CD14-positive monocyte (primary cell): Measurements from ENCODE around the gene PDC. TPM values are rescaled to one million over a fixed set of nuclear protein-coding genes. Genes with fewer than 3 reads are reported as not detected.

Experiments used
- DNase-seq, 3 donors: peaks; one replicate each; pipeline ENCODE4 v3.0.0-alpha.2; 2011 to 2022
- H2AFZ ChIP-seq: 2 replicates; pipeline ENCODE4 v1.6.0; 2012; ENCODE audit warnings: mild to moderate bottlenecking, low read depth, low read length, inconsistent platforms; ENCODE audit not compliant: insufficient read depth, poor library complexity, severe bottlenecking
- H3K27ac ChIP-seq, 2 donors: 1 replicate in 1 of 2; 2 replicates in 1 of 2; pipeline ENCODE4 v1.5.1; 2012 to 2013; ENCODE audit warnings: low read length in 2 of 2, control low read depth in 1 of 2, inconsistent platforms in 1 of 2, low read depth in 1 of 2, mild to moderate bottlenecking in 1 of 2
- H3K27me3 ChIP-seq, 2 donors: one replicate each; pipeline versions ENCODE4 v1.6.0 to v1.6.1; 2011 to 2013; ENCODE audit warnings: low read length in 2 of 2; ENCODE audit not compliant: control insufficient read depth in 2 of 2, insufficient read depth in 2 of 2
- H3K36me3 ChIP-seq, 2 donors: replicated peaks in 1 of 2; 1 replicate in 1 of 2; 2 replicates in 1 of 2; pipeline versions ENCODE4 v1.5.1 to v1.6.1; 2012 to 2013; ENCODE audit warnings: low read length in 2 of 2, control low read depth in 1 of 2, inconsistent platforms in 1 of 2, mild to moderate bottlenecking in 1 of 2; ENCODE audit not compliant: insufficient read depth in 2 of 2, control insufficient read depth in 1 of 2
- H3K4me1 ChIP-seq, 2 donors: 1 replicate in 1 of 2; 2 replicates in 1 of 2; pipeline versions ENCODE4 v1.5.1 to v1.6.1; 2012 to 2013; ENCODE audit warnings: low read length in 2 of 2, control low read depth in 1 of 2, inconsistent platforms in 1 of 2, mild to moderate bottlenecking in 1 of 2, moderate library complexity in 1 of 2; ENCODE audit not compliant: insufficient read depth in 2 of 2, control insufficient read depth in 1 of 2
- H3K4me2 ChIP-seq: replicated peaks from 2 replicates; pipeline ENCODE3; 2012; ENCODE audit warnings: low read length, moderate library complexity, mild to moderate bottlenecking; ENCODE audit not compliant: poor library complexity, severe bottlenecking; ENCODE audit errors: extremely low read depth
- H3K4me3 ChIP-seq, 3 experiments: fragments of 200-600 bp in 1 of 3; sonication (generic) in 1 of 3; replicated peaks in 1 of 3; 1 replicate in 2 of 3; 2 replicates in 1 of 3; pipeline ENCODE4 v1.5.1; 2011 to 2013; ENCODE audit warnings: low read length in 3 of 3, mild to moderate bottlenecking in 3 of 3, control low read depth in 2 of 3, low read depth in 2 of 3, inconsistent platforms in 1 of 3, moderate library complexity in 1 of 3
- H3K79me2 ChIP-seq: 2 replicates; pipeline ENCODE4 v1.6.0; 2012; ENCODE audit warnings: mild to moderate bottlenecking, control low read depth, inconsistent platforms, low read length, moderate library complexity; ENCODE audit not compliant: insufficient read depth
- H3K9ac ChIP-seq: 2 replicates; pipeline ENCODE4 v1.6.0; 2017; ENCODE audit warnings: low read length, mild to moderate bottlenecking; ENCODE audit not compliant: insufficient read depth, poor library complexity, severe bottlenecking
- H3K9me3 ChIP-seq, 2 donors: replicated peaks in 1 of 2; 1 replicate in 1 of 2; 2 replicates in 1 of 2; pipeline versions ENCODE4 v1.5.1 to v1.6.1; 2012 to 2013; ENCODE audit warnings: low read length in 2 of 2, control low read depth in 1 of 2; ENCODE audit not compliant: control insufficient read depth in 1 of 2, insufficient read depth in 1 of 2
- H4K20me1 ChIP-seq: 2 replicates; pipeline ENCODE4 v1.6.0; 2012; ENCODE audit warnings: mild to moderate bottlenecking, low read length, control low read depth, moderate library complexity; ENCODE audit not compliant: insufficient read depth
- H3K27ac Mint-ChIP-seq, 7 donors: one replicate each; pipeline ENCODE4 v1.8.0; 2020; ENCODE audit warnings: mild to moderate bottlenecking in 7 of 7, mixed read lengths in 7 of 7, moderate library complexity in 6 of 7, inconsistent platforms in 2 of 7
- H3K27me3 Mint-ChIP-seq, 3 donors: one replicate each; pipeline ENCODE4 v1.8.0; 2021 to 2022; ENCODE audit warnings: low read depth in 3 of 3, mild to moderate bottlenecking in 3 of 3, mixed read lengths in 3 of 3, moderate library complexity in 3 of 3, inconsistent platforms in 1 of 3
- H3K36me3 Mint-ChIP-seq, 2 donors: one replicate each; pipeline ENCODE4 v1.8.0; 2020; ENCODE audit warnings: mixed read lengths in 2 of 2, inconsistent platforms in 1 of 2, mild to moderate bottlenecking in 1 of 2
- H3K4me1 Mint-ChIP-seq: one replicate; pipeline ENCODE4 v1.8.0; 2020; ENCODE audit warnings: mild to moderate bottlenecking, mixed read lengths
- H3K4me3 Mint-ChIP-seq, 2 donors: one replicate each; pipeline ENCODE4 v1.8.0; 2020; ENCODE audit warnings: mild to moderate bottlenecking in 2 of 2, mixed read lengths in 2 of 2, moderate library complexity in 1 of 2
- H3K9me3 Mint-ChIP-seq, 7 donors: one replicate each; pipeline ENCODE4 v1.8.0; 2020 to 2022; ENCODE audit warnings: mixed read lengths in 7 of 7, mild to moderate bottlenecking in 6 of 7, moderate library complexity in 6 of 7, inconsistent platforms in 2 of 7
- CTCF ChIP-seq: fragments of 200-600 bp; IDR thresholded peaks from one replicate; pipeline ENCODE4 v1.8.0; 2022; ENCODE audit warnings: antibody characterized with exemption, mild to moderate bottlenecking
- WGBS: methylation state at CpG from one replicate; pipeline ENCODE4 v1.1.5; 2013; ENCODE audit warnings: missing lambda C conversion rate; ENCODE audit not compliant: insufficient coverage; 5-methylcytosine and 5-hydroxymethylcytosine counted together
- intact Hi-C, 2 donors: fragments of 100-400 bp; cut with micrococcal nuclease; formaldehyde crosslinking; loops; one replicate each; pipeline versions ENCODE4 v1.15.0 to v1.15.1; 2023
- polyA minus RNA-seq: library from RNA; depleted of rRNA, polyadenylated mRNA; stranded (reverse); fragments of >200 nt; gene quantifications from 2 replicates; pipeline ENCODE4 v1.2.3, GENCODE V29; 2012
- polyA plus RNA-seq, 3 donors: library from polyadenylated mRNA; depleted of rRNA in 1 of 3; unstranded in 2 of 3; stranded (reverse) in 1 of 3; fragments of 300-500 nt in 2 of 3; fragments of >200 nt in 1 of 3; fragmentation: Illumina TruSeq in 2 of 3; gene quantifications; 1 replicate in 2 of 3; 2 replicates in 1 of 3; pipeline ENCODE4 v1.2.3, GENCODE V29; 2012 to 2021
- total RNA-seq, 12 experiments: library from RNA in 1 of 12; stranded (reverse) in 1 of 12; fragments of 120-200 nt in 1 of 12; gene quantifications; one replicate each; pipeline ENCODE4 v1.2.4 and lab custom pipeline; 2013 to 2026; ENCODE audit warnings: mixed read lengths in 6 of 12, inconsistent platforms in 1 of 12

PDC gene
- total RNA-seq (2013): not detected
- not detected for polyA plus RNA-seq
- not detected in 2 replicates for polyA minus RNA-seq
- 0 to 1.5 (median 0) reads per million in 11 experiments for total RNA-seq (lab: John Stamatoyannopoulos, UW)

DNA sequence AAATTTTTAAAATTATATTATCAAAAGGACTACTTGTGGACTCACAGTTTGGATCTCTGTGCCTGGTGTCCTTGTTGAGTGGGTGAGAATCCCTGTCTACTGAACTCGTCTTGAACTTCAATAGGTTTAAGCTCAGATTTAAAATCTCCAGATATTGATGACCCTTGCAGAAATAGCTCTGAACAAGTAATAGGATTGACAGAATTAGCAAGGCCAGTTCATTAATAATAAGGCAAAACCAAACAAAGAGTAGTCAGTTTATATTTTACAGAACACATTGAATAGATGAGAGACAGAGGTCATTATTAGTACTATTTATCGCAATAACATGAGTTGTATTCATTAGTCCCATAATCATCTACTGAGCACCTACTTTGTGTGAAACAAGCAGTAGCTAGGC is at the start of gene PDC:
Gene PDC (minus strand): TSS at position 101 of the 400 bp plus-strand sequence. CDS start 11,655 bp downstream, outside the sequence.
- WGBS: no CpG with 5 or more reads among the region's 2 CpGs
- no peak within 1 kb of the TSS for H3K27ac ChIP-seq

DNA sequence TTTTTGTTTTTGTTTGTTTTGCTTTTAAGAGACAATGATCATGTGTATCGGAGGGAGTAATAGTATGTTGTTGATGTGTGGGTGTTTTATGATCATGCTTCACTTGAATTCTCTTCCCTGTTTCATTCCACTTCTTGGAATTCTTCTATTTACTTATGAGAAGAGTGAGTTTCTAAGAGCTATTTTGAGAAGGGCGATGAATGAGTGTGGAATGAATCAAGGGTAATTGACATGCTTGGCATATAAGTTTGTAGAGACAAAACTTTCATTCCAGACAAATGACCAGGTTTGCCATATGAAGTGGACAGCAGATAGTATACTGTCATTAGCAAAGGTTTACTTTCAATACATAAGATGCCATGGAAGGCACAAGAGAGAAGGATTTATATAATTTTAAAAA is 42.3 kb upstream of the PDC start:
- Histone ChIP-seq H4K20me1 (no peaks in the 10 kb centered on the region), H3K9me3 (peaks cover 5 to 13% of the 10 kb centered on the region in 2 donors), H3K79me2 (no peaks in the 10 kb centered on the region), H3K4me2 (no peak overlapping the region), H2AFZ (no peak overlapping the region), H3K27ac (no peak overlapping the region), H3K36me3 (no peaks in the 10 kb centered on the region), H3K4me1 (no peaks in the 10 kb centered on the region), H3K4me3 (no peak overlapping the region), H3K9ac (no peak overlapping the region), H3K27me3 (no peaks in the 10 kb centered on the region)
- Mint-ChIP-seq H3K4me1 (no peaks in the 10 kb centered on the region), H3K36me3 (peaks cover 1 to 4% of the 10 kb centered on the region in 2 donors), H3K27me3 (peaks cover 0 to 4% (median 0%) of the 10 kb centered on the region in 3 donors), H3K27ac (no peak overlapping the region), H3K4me3 (no peak overlapping the region), H3K9me3 (peaks cover 11 to 21% (median 15%) of the 10 kb centered on the region in 7 donors)
- DNase-seq: no peak
- intact Hi-C loops: no loop called here
- TF ChIP-seq CTCF: no peak
- no CpG with 5 or more reads among the region's 2 CpGs for WGBS

More for the DNA sequence above, at the start of gene PDC:
- DNase-seq: no peak
- H3K79me2 ChIP-seq: no peaks in the 10 kb centered on the region
- H3K4me3 Mint-ChIP-seq: no peak within 1 kb of the TSS
- peaks cover 11% of the 10 kb centered on the region for H3K4me1 Mint-ChIP-seq
- H3K4me2 ChIP-seq: no peak within 1 kb of the TSS
- H2AFZ ChIP-seq: no peak within 1 kb of the TSS
- no peak within 1 kb of the TSS for H3K9ac ChIP-seq
- no peaks in the 10 kb centered on the region for H3K9me3 ChIP-seq
- no peak within 1 kb of the TSS for H3K27ac Mint-ChIP-seq
- no peak for TF ChIP-seq CTCF
- H3K36me3 ChIP-seq: no peaks in the 10 kb centered on the region
- intact Hi-C loops: no loop called here
- peaks cover 0 to 10% (median 2%) of the 10 kb centered on the region in 7 donors for H3K9me3 Mint-ChIP-seq
- H3K27me3 Mint-ChIP-seq: peaks cover 0 to 3% (median 1%) of the 10 kb centered on the region in 3 donors
- H3K4me1 ChIP-seq: peaks cover 4 to 10% of the 10 kb centered on the region in 2 donors
- no peaks in the 10 kb centered on the region for H3K36me3 Mint-ChIP-seq
- no peaks in the 10 kb centered on the region for H3K27me3 ChIP-seq
- no peaks in the 10 kb centered on the region for H4K20me1 ChIP-seq
- no peak within 1 kb of the TSS for H3K4me3 ChIP-seq
